Activated CD4-positive, alpha-beta T cell treated with anti-CD3 and anti-CD28 coated beads for 48 hours (primary cell): ENCODE data around the gene SOX21.
"Not testable (repeated sequence)": the region's sequence is repeated elsewhere in the genome, so short reads cannot be mapped to it uniquely, and the experiment has no call there.

Experiments used
- DNase-seq: peaks from one replicate; pipeline ENCODE4 v3.0.0-alpha.2; 2020

Gene SOX21

GRCh38 chr13:94712287-94712811 lies at the start of gene SOX21:
Gene SOX21, minus strand, starts transcription at chr13:94712545. Its CDS starts 496 bp downstream, at chr13:94712049.
- DNase-seq, result peak; percentile 28

GRCh38 chr13:94761407-94761806 lies 49.1 kb upstream of the SOX21 start:
- DNase-seq, result no peak

GRCh38 chr13:94759120-94759728 lies 46.9 kb upstream of the SOX21 start:
- no peak for DNase-seq

- DNase-seq, result no peak
These were observed 46.2 kb upstream of the SOX21 start for GRCh38 chr13:94758436-94758960.

GRCh38 chr13:94753327-94753726 lies 41.0 kb upstream of the SOX21 start:
- no peak for DNase-seq

- DNase-seq, result no peak
These were observed 36.8 kb upstream of the SOX21 start for GRCh38 chr13:94749162-94749561.

- DNase-seq, result no peak
These were observed 26.9 kb upstream of the SOX21 start for GRCh38 chr13:94739235-94739634.

- DNase-seq, result no peak
These were observed 18.7 kb upstream of the SOX21 start for GRCh38 chr13:94731028-94731427.

- not testable (repeated sequence) for DNase-seq
These were observed 17.6 kb upstream of the SOX21 start for GRCh38 chr13:94729941-94730340.

GRCh38 chr13:94726425-94726824 lies 14.1 kb upstream of the SOX21 start:
- no peak for DNase-seq

GRCh38 chr13:94722609-94723345 lies 10.4 kb upstream of the SOX21 start:
- DNase-seq, result no peak

GRCh38 chr13:94718697-94719096 lies 6.4 kb upstream of the SOX21 start:
- DNase-seq, result not testable (repeated sequence)

- DNase-seq, result no peak
These were observed 5.6 kb upstream of the SOX21 start for GRCh38 chr13:94717916-94718315.

- no peak for DNase-seq
These were observed 3.7 kb upstream of the SOX21 start for GRCh38 chr13:94716016-94716415.

- DNase-seq, result no peak
These were observed 1.3 kb upstream of the SOX21 start for GRCh38 chr13:94713561-94714182.

- DNase-seq, result peak; percentile 27
These were observed 641 bp upstream of the SOX21 start for GRCh38 chr13:94712812-94713560.

GRCh38 chr13:94711561-94712286 lies 621 bp downstream of the SOX21 start:
- peak; percentile 51 for DNase-seq

- peak; percentile 46 for DNase-seq
These were observed 1.3 kb downstream of the SOX21 start for GRCh38 chr13:94710881-94711560.

GRCh38 chr13:94710065-94710781 lies 2.1 kb downstream of the SOX21 start:
- DNase-seq, result no peak

- no peak for DNase-seq
These were observed 3.1 kb downstream of the SOX21 start for GRCh38 chr13:94709001-94709834.
